ENCODE measurements around the gene SERTAD1. TPM values are rescaled to one million over a fixed set of nuclear protein-coding genes. Genes with fewer than 3 reads are reported as not detected.

The SERTAD1 gene
- total and polyA plus RNA-seq, 7 donors, result 10.5 to 88.7 (median 17.5) TPM

DNA sequence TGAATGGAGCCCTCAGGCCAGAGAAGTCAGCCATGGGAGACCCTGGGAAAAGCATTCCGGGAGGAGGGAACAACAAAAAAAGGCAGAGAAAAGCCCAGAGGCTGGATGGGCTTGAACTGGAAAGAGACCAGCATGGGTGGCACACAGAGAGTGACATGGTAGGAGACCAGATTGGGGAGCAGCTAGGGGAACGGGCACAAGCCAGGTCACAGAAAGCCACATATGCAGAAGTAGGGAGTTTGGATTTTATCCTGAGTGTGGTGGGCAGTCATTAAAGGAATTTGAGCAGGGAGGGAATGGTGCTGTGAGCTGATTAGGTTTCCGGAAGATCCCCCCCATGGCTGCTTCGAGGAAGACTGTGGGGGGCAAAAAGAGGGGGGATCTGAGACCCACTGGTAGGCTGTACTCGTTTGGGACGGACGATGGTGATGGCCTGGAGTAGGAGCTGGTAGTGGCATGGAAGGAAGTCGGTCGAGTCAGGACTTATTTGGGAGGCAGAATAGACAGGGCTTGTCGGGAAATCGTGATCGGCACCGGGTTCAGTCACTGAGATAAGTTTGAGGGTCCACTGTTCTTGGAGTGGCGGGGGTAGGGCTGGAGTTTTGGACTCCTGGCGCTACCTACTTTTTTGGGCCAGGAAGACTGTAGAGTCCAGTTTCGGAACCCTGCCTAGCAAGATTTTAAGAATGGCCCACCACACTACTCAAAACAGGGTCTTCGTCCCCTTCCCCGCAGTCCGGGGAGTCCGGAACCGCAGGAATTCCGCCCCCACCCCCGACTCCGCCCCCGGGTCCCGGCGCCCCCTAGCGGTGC, 949 bp downstream of the SERTAD1 start:
- 0 to 2% (median 1%) methylated on average over 27 to 28 of the region's 28 CpGs for WGBS, 3 donors
- intact Hi-C loops (cut with DNase I), result loop anchor here in 1 of 2 donors (1.0 kb wide), 1 partner anchor 18 kb away; no protein-coding TSS in a partner anchor
- H3K27ac ChIP-seq, result peak overlapping the region; percentile 99
- peaks cover 0 to 21% of the 10 kb centered on the region in 2 donors for H3K36me3 ChIP-seq (ENCODE audit: insufficient read depth in 1 of 2, low read depth in 1 of 2)
- peaks cover 29% of the 10 kb centered on the region for H3K4me1 ChIP-seq
- DNase-seq (no peak), ATAC-seq (no peak)
- H3K4me3 ChIP-seq, result peak overlapping the region; percentile 88
- no peaks in the 10 kb centered on the region for H3K9me3 ChIP-seq
- TF ChIP-seq, protein P1, sequence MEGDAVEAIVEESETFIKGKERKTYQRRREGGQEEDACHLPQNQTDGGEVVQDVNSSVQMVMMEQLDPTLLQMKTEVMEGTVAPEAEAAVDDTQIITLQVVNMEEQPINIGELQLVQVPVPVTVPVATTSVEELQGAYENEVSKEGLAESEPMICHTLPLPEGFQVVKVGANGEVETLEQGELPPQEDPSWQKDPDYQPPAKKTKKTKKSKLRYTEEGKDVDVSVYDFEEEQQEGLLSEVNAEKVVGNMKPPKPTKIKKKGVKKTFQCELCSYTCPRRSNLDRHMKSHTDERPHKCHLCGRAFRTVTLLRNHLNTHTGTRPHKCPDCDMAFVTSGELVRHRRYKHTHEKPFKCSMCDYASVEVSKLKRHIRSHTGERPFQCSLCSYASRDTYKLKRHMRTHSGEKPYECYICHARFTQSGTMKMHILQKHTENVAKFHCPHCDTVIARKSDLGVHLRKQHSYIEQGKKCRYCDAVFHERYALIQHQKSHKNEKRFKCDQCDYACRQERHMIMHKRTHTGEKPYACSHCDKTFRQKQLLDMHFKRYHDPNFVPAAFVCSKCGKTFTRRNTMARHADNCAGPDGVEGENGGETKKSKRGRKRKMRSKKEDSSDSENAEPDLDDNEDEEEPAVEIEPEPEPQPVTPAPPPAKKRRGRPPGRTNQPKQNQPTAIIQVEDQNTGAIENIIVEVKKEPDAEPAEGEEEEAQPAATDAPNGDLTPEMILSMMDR (IDR thresholded peaks at IDR 0.05), result no peak
- H3K27me3 ChIP-seq (ENCODE audit: insufficient read depth in 3 of 3, low read length in 2 of 3), result no peaks in the 10 kb centered on the region

DNA sequence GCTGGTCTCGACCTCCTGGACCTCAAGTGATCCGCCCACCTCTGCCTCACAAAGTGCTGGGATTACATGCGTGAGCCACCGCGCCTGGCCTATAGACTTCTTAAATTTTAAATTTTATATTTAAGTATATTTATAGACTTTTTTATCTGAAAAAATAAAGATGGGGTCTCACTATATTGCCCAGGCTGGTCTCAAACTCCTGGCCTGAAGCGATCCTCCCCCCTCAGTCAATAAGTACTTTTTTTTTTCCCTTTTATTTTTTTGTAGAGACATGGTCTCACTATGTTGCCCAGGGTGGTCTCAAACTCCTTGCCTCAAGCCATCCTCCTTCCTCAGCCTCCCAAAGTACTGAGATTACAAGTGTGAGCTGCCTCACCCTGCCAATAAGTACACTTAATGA, 1.9 kb downstream of the SERTAD1 start:
- DNase-seq, result no peak
- TF ChIP-seq, protein P1 (IDR thresholded peaks at IDR 0.05), result no peak
- intact Hi-C loops (cut with DNase I), result loop anchor here in 1 of 2 donors (1.0 kb wide), 1 partner anchor 19 kb away; no protein-coding TSS in a partner anchor
- Histone ChIP-seq H3K27me3 (ENCODE audit: insufficient read depth in 3 of 3, low read length in 2 of 3) (no peaks in the 10 kb centered on the region), H3K4me3 (peak overlapping the region; percentile 88), H3K36me3 (ENCODE audit: insufficient read depth in 1 of 2, low read depth in 1 of 2) (peaks cover 0 to 21% of the 10 kb centered on the region in 2 donors), H3K9me3 (no peaks in the 10 kb centered on the region), H3K4me1 (peaks cover 29% of the 10 kb centered on the region), H3K27ac (peak overlapping the region; percentile 99)
- 90 to 95% (median 90%) methylated on average over 6 of the region's 6 CpGs for WGBS, 3 donors
- no peak for ATAC-seq

DNA sequence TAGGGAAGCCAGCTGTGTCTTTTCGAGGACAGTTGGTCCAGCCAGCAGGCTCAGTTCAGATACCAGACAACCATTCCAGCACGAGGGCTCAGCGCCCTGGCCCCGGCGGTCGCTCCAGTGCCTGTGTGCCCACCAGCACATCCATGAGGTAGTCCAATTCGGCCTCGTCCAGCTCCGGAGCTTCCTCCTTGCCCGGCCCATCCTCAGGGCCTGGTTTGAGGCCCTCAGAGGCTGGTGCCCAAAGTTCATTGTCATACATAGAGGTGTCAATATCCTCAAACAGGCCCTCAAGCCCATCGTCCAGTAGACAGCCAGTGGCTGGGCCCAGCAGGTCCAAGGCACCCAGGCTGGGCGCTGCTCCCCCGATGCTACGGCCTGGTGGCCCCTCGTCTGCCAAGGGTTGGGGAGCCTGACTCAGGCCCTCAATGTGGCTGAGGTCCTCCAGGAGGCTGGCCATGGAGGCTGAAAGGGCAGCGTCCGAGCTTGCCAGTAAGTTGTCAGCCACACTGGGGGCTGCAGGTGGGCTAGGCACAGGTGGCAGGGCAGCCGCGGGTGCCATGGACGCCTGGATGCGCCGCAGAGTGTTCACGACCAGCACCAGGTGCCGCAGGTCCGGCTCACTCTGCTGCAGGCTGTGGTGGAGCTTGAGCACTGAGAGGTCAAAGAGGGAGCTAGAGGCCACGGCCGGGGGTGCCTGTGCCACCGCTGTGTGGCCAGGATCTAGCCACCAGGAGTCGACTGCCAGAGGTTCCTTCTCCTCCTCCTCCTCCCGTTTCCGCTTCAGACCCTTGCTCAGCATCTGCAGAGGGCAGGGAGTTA, 2.8 kb downstream of the SERTAD1 start:
- peak overlapping the region; percentile 88 for H3K4me3 ChIP-seq
- ATAC-seq (no peak), DNase-seq (no peak)
- intact Hi-C loops (cut with DNase I), result no loop called here
- peaks cover 29% of the 10 kb centered on the region for H3K4me1 ChIP-seq
- H3K27ac ChIP-seq, result peak overlapping the region; percentile 99
- peaks cover 0 to 21% of the 10 kb centered on the region in 2 donors for H3K36me3 ChIP-seq (ENCODE audit: insufficient read depth in 1 of 2, low read depth in 1 of 2)
- TF ChIP-seq, protein P1 (IDR thresholded peaks at IDR 0.05), result no peak
- no peaks in the 10 kb centered on the region for H3K27me3 ChIP-seq (ENCODE audit: insufficient read depth in 3 of 3, low read length in 2 of 3)
- no peaks in the 10 kb centered on the region for H3K9me3 ChIP-seq
- 73 to 82% (median 76%) methylated on average over 29 to 31 of the region's 31 CpGs for WGBS, 3 donors

DNA sequence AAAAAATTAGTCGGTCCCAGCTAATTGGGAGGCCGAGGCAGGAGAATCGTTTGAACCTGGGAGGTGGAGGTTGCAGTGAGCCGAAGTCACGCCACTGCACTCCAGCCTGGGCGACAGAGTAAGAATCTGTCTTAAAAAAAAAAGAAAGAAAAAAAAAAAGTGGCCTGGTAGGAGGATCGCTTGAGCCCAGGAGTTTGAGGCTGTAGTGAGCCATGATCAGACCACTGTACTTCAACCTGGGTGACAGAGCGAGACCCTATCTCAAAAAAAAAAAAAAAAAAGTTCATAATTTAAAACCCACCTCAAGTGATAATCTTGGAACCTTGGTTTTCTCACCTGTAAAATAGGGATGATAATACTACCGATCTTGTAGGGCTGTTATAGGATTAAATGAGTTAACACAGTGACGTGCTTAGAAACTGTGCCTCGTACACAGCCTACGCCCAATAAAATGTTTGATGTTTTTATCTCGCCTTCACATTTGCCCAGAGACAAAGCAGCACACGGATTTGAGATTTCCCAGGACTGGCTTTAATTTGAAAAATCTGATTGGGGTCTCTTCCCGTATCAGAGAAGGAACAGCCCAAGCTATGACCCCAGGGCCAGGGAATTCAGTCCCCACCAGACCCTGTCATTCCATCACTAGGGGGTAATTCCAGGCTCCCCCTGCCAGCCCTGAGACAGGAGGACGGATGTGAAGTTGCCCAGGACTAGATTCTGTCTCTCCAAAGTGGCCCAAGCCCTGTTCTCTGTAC, 3.6 kb downstream of the SERTAD1 start:
- DNase-seq, result no peak
- intact Hi-C loops (cut with DNase I), result loop anchor here (2.0 kb wide), 2 partner anchors 21 to 43 kb away; partner anchors contain the start of gene BLVRB (in 1 of the 2)

More for the DNA sequence above, 3.6 kb downstream of the SERTAD1 start:
- peaks cover 29% of the 10 kb centered on the region for H3K4me1 ChIP-seq
- no peaks in the 10 kb centered on the region for H3K9me3 ChIP-seq
- TF ChIP-seq, protein P1 (IDR thresholded peaks at IDR 0.05), result no peak
- WGBS, 3 donors, result 63 to 72% (median 66%) methylated on average over 16 of the region's 16 CpGs
- peak overlapping the region; percentile 99 for H3K27ac ChIP-seq
- ATAC-seq, result no peak
- H3K27me3 ChIP-seq (ENCODE audit: insufficient read depth in 3 of 3, low read length in 2 of 3), result no peaks in the 10 kb centered on the region
- H3K4me3 ChIP-seq, result peak overlapping the region; percentile 88
- H3K36me3 ChIP-seq (ENCODE audit: insufficient read depth in 1 of 2, low read depth in 1 of 2), result peaks cover 0 to 21% of the 10 kb centered on the region in 2 donors
